ENCODE data around the gene RHCE.

RHCE gene

DNA sequence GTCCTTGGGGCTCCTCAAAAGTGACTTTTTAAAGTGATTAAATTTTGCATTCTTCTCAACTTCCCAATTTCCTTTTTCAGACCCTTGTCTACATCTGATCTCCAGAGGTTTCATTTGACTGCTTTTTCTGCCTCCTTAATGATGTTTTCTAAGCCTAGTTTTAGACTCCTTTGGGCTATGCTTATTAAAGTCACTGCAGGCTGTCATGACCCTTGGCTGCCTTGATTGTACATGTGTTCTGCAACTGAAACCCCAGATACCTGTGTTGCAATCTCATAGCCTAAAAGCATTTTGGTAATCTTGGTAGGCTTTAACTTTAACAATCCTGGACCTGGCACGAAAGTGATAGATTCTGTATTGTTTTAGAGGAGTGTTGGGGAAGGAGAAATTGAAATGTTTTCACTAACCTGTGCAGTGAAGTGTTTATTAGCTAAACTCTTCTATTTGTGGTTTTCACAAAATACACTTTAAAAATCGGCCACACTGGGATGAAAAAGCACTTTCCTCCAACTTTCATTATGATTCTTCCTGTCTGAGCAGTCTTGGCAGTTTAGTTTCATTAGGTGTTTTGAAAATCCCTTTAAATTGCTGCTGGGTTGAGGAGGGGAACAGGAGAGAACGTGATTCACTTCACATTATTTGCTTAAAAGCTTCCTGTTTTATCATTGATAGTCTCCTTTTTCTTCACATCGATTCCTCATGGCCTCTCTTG, 14.9 kb upstream of the RHCE start:
- Histone ChIP-seq H2BK12ac (ENCODE audit: low read length) (no peak overlapping the region), H3K4me1 (ENCODE audit: control insufficient read depth in 2 of 2, insufficient read depth in 1 of 2, low read depth in 1 of 2, low read length in 2 of 2) (no peaks in the 10 kb centered on the region), H3K4me2 (ENCODE audit: insufficient read depth, low read length, poor library complexity, severe bottlenecking) (no peak overlapping the region), H3K4ac (ENCODE audit: low read length) (no peak overlapping the region), H4K91ac (ENCODE audit: low read depth, low read length, poor library complexity) (no peak overlapping the region), H3K9ac (ENCODE audit: low read depth, low read length, poor library complexity) (no peak overlapping the region), H3K27ac (replicated peaks; ENCODE audit: low read length) (no peak overlapping the region), H4K8ac (ENCODE audit: low read depth, low read length) (no peak overlapping the region), H3K4me3 (ENCODE audit: low read length in 2 of 2) (no peak overlapping the region), H2BK5ac (ENCODE audit: low read length) (no peak overlapping the region), H3K9me3 (replicated peaks in 1 of 2; ENCODE audit: control insufficient read depth in 2 of 2, insufficient read depth in 1 of 2, low read depth in 1 of 2, low read length in 2 of 2) (no peaks in the 10 kb centered on the region), H3K14ac (ENCODE audit: low read length) (no peak overlapping the region), H3K36me3 (replicated peaks in 1 of 2; ENCODE audit: control insufficient read depth in 2 of 2, insufficient read depth in 2 of 2, low read length in 2 of 2) (no peaks in the 10 kb centered on the region), H2BK120ac (ENCODE audit: low read depth, low read length) (no peak overlapping the region), H3K18ac (ENCODE audit: low read length) (no peak overlapping the region), H2AK5ac (ENCODE audit: low read depth, low read length) (no peak overlapping the region), H3K23ac (ENCODE audit: low read depth, low read length, poor library complexity) (no peak overlapping the region), H2BK15ac (ENCODE audit: low read length) (no peak overlapping the region), H3K79me1 (ENCODE audit: low read depth, low read length) (peaks cover 3% of the 10 kb centered on the region), H3K27me3 (ENCODE audit: control insufficient read depth in 3 of 3, insufficient read depth in 3 of 3, low read depth in 1 of 3, low read length in 3 of 3) (no peaks in the 10 kb centered on the region), H2AFZ (ENCODE audit: low read length) (no peak overlapping the region)
- DNase-seq (ENCODE audit: low spot score) = no peak
- no CpG with 5 or more reads among the region's 4 CpGs for WGBS, 2 donors (ENCODE audit: extremely low coverage in 2 of 2, insufficient read length in 2 of 2, insufficient replicate concordance in 1 of 2)

DNA sequence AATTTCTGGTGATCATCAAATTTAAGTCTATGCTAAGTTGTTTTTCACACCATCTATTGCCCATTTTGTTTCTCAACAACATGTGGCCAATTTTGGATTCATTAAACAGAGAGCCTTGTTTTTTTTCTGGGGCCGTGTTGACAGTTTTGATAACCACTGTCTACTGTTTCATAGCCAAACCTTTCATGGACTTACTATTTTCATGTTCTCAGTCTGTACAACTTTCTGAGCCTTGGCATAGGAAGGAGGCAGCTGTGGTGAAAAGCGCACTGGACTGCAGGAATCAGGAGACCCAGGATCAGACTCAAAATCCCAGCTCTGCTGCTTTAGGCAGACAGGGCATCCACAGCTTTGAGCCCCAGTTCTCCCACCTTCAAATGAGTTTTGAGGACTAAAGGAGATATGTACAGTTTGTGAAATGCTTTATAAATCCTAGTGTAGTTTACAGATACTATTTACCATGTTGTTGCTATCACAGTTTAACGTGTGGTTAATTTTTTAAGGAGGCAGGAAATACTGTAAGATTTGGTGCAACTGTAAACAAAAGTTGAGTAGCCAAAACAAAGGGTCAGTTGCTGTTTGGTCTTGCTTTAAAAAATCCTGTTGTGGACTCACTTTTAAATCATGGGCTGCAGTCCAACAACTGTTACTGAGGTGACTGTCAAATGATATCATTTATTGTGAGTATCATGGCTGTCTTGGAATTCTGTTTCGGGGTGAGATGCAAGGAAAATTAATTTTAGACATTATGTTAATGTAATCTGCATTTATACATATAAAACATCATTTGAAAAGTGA, 13.0 kb upstream of the RHCE start:
- DNase-seq (ENCODE audit: low spot score) = no peak
- Histone ChIP-seq H3K23ac (ENCODE audit: low read depth, low read length, poor library complexity) (no peak overlapping the region), H3K27me3 (ENCODE audit: control insufficient read depth in 3 of 3, insufficient read depth in 3 of 3, low read depth in 1 of 3, low read length in 3 of 3) (no peaks in the 10 kb centered on the region), H2BK120ac (ENCODE audit: low read depth, low read length) (no peak overlapping the region), H3K4me2 (ENCODE audit: insufficient read depth, low read length, poor library complexity, severe bottlenecking) (no peak overlapping the region), H2BK5ac (ENCODE audit: low read length) (no peak overlapping the region), H3K18ac (ENCODE audit: low read length) (no peak overlapping the region), H3K79me1 (ENCODE audit: low read depth, low read length) (peaks cover 3% of the 10 kb centered on the region), H3K9ac (ENCODE audit: low read depth, low read length, poor library complexity) (no peak overlapping the region), H2AK5ac (ENCODE audit: low read depth, low read length) (no peak overlapping the region), H3K27ac (replicated peaks; ENCODE audit: low read length) (no peak overlapping the region), H3K4me3 (ENCODE audit: low read length in 2 of 2) (no peak overlapping the region), H4K8ac (ENCODE audit: low read depth, low read length) (no peak overlapping the region), H3K9me3 (replicated peaks in 1 of 2; ENCODE audit: control insufficient read depth in 2 of 2, insufficient read depth in 1 of 2, low read depth in 1 of 2, low read length in 2 of 2) (no peaks in the 10 kb centered on the region), H2BK15ac (ENCODE audit: low read length) (no peak overlapping the region), H3K14ac (ENCODE audit: low read length) (no peak overlapping the region), H3K4me1 (ENCODE audit: control insufficient read depth in 2 of 2, insufficient read depth in 1 of 2, low read depth in 1 of 2, low read length in 2 of 2) (no peaks in the 10 kb centered on the region), H3K36me3 (replicated peaks in 1 of 2; ENCODE audit: control insufficient read depth in 2 of 2, insufficient read depth in 2 of 2, low read length in 2 of 2) (no peaks in the 10 kb centered on the region), H2AFZ (ENCODE audit: low read length) (no peak overlapping the region), H2BK12ac (ENCODE audit: low read length) (no peak overlapping the region), H3K4ac (ENCODE audit: low read length) (no peak overlapping the region), H4K91ac (ENCODE audit: low read depth, low read length, poor library complexity) (no peak overlapping the region)
- WGBS, 2 donors (ENCODE audit: extremely low coverage in 2 of 2, insufficient read length in 2 of 2, insufficient replicate concordance in 1 of 2) = no CpG with 5 or more reads among the region's 4 CpGs

DNA sequence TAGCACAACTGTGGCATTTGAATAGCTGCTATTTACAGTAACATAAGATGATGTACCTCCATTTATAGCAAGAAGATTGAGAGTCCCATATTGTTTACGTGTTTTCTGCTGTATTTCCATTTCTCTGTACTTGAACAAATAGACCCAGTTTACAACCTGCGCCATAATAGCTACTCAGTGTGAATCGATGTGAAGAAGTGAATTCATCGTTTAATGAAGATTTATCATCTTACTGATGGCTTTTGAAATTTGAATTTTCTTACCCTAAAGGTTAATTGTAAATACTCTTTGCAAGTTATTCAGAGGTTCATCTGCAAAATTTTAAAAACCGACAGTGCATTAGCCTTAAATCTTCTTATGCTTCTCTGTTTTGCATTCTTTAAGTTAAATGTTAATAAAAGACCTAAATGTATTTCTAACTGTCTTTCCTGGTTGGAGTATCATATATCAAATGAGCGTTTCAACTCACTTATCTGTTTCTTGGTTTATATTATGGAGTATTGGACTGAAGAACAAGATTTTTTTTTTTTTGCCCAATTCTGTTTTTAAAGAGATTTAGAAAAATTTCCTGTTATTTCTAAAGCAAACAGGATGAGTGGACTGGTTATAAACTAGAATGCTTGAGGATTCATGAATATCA, 12.2 kb upstream of the RHCE start:
- Histone ChIP-seq H3K4me3 (ENCODE audit: low read length in 2 of 2) (no peak overlapping the region), H2BK120ac (ENCODE audit: low read depth, low read length) (no peak overlapping the region), H2BK5ac (ENCODE audit: low read length) (no peak overlapping the region), H3K79me1 (ENCODE audit: low read depth, low read length) (peaks cover 3% of the 10 kb centered on the region), H3K36me3 (replicated peaks in 1 of 2; ENCODE audit: control insufficient read depth in 2 of 2, insufficient read depth in 2 of 2, low read length in 2 of 2) (no peaks in the 10 kb centered on the region), H2AFZ (ENCODE audit: low read length) (no peak overlapping the region), H3K4ac (ENCODE audit: low read length) (no peak overlapping the region), H3K18ac (ENCODE audit: low read length) (no peak overlapping the region), H4K8ac (ENCODE audit: low read depth, low read length) (no peak overlapping the region), H3K4me1 (ENCODE audit: control insufficient read depth in 2 of 2, insufficient read depth in 1 of 2, low read depth in 1 of 2, low read length in 2 of 2) (no peaks in the 10 kb centered on the region), H3K27ac (replicated peaks; ENCODE audit: low read length) (no peak overlapping the region), H2AK5ac (ENCODE audit: low read depth, low read length) (no peak overlapping the region), H3K27me3 (ENCODE audit: control insufficient read depth in 3 of 3, insufficient read depth in 3 of 3, low read depth in 1 of 3, low read length in 3 of 3) (no peaks in the 10 kb centered on the region), H2BK15ac (ENCODE audit: low read length) (no peak overlapping the region), H3K9me3 (replicated peaks in 1 of 2; ENCODE audit: control insufficient read depth in 2 of 2, insufficient read depth in 1 of 2, low read depth in 1 of 2, low read length in 2 of 2) (no peaks in the 10 kb centered on the region), H3K14ac (ENCODE audit: low read length) (no peak overlapping the region), H3K23ac (ENCODE audit: low read depth, low read length, poor library complexity) (no peak overlapping the region), H3K9ac (ENCODE audit: low read depth, low read length, poor library complexity) (no peak overlapping the region), H3K4me2 (ENCODE audit: insufficient read depth, low read length, poor library complexity, severe bottlenecking) (no peak overlapping the region), H2BK12ac (ENCODE audit: low read length) (no peak overlapping the region), H4K91ac (ENCODE audit: low read depth, low read length, poor library complexity) (no peak overlapping the region)
- no peak for DNase-seq (ENCODE audit: low spot score)
- WGBS, 2 donors (ENCODE audit: extremely low coverage in 2 of 2, insufficient read length in 2 of 2, insufficient replicate concordance in 1 of 2) = no CpG with 5 or more reads among the region's 6 CpGs

All from neuronal stem cell (in vitro differentiated cells).